Mononuclear cell (primary cell): Measurements from ENCODE around the gene ATP8A1. TPM values are rescaled to one million over a fixed set of nuclear protein-coding genes. Genes with fewer than 3 reads are reported as not detected.

ENCODE experiments used
- H3K27me3 ChIP-seq: 2 replicates; pipeline ENCODE4 v1.6.0; 2011; ENCODE audit warnings: low read length, control low read depth; ENCODE audit not compliant: insufficient read depth
- H3K4me1 ChIP-seq: 2 replicates; pipeline ENCODE4 v1.5.1; 2011; ENCODE audit warnings: mild to moderate bottlenecking, low read length, control low read depth; ENCODE audit not compliant: insufficient read depth
- H3K4me3 ChIP-seq: 2 replicates; pipeline ENCODE4 v1.5.1; 2011; ENCODE audit warnings: mild to moderate bottlenecking, low read length, moderate library complexity
- H3K9me3 ChIP-seq: 2 replicates; pipeline ENCODE4 v1.5.1; 2011; ENCODE audit warnings: low read depth, mild to moderate bottlenecking, control low read depth, low read length
- total RNA-seq: library from RNA; depleted of rRNA; stranded (reverse); fragments of >200 nt; gene quantifications from one replicate; pipeline ENCODE4 v1.2.3, GENCODE V29; 2012

The ATP8A1 gene
- total RNA-seq, 1 donor, result 157 TPM

DNA sequence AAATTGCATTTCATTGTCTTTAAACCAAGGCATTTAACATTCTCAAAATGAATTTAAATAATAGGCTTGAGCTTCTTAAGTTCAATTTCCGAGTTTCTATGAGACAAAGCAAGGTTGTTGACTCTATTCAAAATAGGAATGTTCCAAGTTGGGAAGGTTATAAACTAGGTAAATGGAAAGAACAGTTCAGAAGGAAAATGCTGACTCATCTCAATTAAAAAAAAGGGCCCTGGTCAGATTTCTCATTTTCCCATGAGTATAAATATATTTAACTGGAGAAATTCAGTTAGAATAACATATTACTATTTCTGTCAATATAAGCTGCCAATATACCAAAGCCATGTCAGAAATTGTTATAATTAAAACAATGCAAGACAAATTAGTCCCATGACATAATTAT, 113.8 kb downstream of the ATP8A1 start:
- no peaks in the 10 kb centered on the region for H3K4me1 ChIP-seq
- no peak overlapping the region for H3K4me3 ChIP-seq
- no peaks in the 10 kb centered on the region for H3K27me3 ChIP-seq
- no peaks in the 10 kb centered on the region for H3K9me3 ChIP-seq

DNA sequence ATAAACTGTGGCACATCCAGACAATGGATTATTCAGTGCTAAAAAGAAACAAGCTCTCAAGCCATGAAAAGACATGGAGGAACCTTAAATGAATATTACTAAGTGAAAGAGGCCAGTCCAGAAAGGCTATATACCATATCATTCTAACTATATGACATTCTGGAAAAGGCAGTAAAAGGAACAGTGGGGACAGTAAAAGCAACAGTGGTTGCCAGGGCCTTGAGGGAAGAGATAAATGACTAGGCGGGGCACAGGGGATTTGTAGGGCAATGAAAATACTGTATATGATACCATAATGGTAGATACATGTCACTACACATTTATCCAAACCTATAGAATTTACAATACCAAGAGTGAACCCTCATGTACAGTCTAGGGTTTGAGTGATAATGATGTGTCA, 115.3 kb downstream of the ATP8A1 start:
- H3K9me3 ChIP-seq, result no peaks in the 10 kb centered on the region
- H3K4me1 ChIP-seq, result no peaks in the 10 kb centered on the region
- no peak overlapping the region for H3K4me3 ChIP-seq
- no peaks in the 10 kb centered on the region for H3K27me3 ChIP-seq

DNA sequence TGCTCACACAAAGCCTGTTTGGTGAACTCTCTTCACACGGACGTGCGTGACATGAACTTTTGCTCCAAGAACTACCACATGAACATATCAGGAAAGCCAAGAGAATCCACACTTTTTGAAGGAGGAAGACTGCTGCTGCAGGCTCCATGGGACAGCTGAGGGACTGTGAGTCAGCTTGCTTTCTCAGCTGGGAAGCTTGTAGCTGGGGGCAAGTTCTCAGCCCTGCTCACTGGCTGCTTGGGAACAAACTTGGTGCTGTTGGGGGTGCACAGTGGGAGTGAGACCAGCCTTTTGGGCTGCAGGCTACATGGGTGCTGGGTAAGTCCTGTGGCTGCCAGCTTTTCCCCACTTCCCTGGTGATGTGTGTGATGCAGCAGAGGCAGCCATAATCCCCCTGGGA, 123.9 kb downstream of the ATP8A1 start:
- Histone ChIP-seq H3K4me3 (no peak overlapping the region), H3K9me3 (no peaks in the 10 kb centered on the region), H3K4me1 (no peaks in the 10 kb centered on the region), H3K27me3 (no peaks in the 10 kb centered on the region)

DNA sequence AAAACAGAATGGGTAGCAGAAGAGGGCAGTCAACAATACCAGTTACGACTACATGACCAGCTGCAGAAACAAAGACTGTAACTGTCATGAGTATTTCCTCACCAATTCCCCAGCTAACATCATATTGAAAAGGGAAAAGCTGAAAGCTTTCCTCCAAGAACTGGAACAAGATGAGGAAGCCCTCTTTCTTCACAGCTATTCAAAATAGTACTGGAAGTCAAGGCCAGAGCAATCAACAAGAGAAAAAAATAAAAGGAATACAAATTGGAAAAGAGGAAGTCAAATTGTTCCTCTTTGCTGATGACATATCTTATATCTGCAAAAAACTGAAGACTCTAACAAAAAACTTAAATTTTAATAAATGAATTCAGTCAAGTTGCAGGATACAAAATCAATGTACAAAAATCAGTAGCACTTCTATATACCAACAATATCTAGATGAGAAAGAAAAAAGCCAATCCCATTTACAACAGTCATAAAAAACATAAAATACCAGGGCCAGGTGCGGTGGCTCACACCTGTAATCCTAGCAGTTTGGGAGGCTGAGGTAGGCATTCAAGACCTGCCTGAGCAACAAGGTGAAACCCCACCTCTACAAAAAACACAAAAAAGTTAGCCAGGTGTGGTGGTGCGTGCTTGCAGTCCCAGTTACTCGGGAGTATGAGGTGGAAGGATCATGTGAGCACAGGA, 125.4 kb downstream of the ATP8A1 start:
- Histone ChIP-seq H3K27me3 (no peaks in the 10 kb centered on the region), H3K9me3 (no peaks in the 10 kb centered on the region), H3K4me1 (no peaks in the 10 kb centered on the region), H3K4me3 (no peak overlapping the region)

DNA sequence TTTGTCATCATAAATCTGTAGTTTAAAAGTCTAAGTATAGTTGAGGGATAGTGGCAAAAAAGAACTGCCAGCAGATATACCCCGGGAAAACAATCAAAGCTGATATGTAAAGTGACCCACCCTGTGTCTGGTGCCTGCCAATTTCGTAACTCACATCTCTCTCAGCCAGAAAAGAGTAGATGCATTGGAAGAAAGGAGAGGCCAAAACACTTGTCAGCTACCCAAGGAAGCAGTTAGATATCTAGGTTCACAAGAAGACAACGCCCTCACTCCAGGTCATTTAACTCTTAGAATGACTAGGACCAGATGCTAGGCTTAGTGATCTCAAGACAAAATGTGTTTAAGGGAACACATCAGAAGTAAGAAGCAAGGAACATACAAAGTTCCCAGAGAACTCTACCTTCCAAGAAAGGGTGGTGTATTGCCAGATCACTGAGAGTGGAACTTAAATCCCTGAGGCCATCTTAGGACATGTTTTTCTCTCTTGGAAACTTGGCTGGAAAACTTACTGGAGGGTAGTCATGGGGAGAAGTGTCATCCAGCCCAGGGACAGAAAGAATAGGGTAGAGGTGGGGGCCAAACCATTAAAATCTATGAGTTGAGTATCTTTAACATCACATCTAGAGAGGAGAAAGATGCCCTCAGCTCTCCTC, 133.7 kb downstream of the ATP8A1 start:
- Histone ChIP-seq H3K4me1 (no peaks in the 10 kb centered on the region), H3K27me3 (no peaks in the 10 kb centered on the region), H3K4me3 (no peak overlapping the region)

DNA sequence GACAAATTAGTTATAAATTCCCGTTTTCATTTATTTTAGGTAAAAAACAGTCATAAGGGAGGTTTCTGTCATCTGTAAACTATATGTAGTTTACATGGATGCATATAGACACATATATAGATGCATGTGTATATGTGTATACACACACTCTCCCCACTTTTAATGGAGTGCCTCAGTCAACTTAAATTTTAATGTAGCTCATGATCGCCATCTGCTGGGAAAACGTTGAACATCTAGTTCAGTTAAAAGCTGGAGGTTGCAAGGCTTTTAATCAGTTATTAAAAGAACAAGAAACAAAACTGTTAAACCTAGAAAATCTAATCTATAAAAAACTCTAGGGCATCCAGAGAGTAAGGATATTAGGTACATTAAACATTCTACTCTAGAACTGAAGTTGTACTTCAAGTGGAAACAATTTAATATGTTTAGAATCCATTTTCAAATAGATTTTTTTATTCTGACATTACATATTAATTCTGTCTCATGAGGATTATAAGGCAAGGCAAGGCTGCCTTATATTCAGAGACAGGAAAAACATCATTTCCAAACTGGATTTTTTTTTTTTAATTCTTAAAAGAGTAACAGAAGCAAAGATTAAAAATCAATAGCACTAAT, 137.0 kb downstream of the ATP8A1 start:
- no peak overlapping the region for H3K4me3 ChIP-seq
- no peaks in the 10 kb centered on the region for H3K4me1 ChIP-seq
- H3K27me3 ChIP-seq, result no peaks in the 10 kb centered on the region

More for the DNA sequence above, 133.7 kb downstream of the ATP8A1 start:
- H3K9me3 ChIP-seq, result no peaks in the 10 kb centered on the region

DNA sequence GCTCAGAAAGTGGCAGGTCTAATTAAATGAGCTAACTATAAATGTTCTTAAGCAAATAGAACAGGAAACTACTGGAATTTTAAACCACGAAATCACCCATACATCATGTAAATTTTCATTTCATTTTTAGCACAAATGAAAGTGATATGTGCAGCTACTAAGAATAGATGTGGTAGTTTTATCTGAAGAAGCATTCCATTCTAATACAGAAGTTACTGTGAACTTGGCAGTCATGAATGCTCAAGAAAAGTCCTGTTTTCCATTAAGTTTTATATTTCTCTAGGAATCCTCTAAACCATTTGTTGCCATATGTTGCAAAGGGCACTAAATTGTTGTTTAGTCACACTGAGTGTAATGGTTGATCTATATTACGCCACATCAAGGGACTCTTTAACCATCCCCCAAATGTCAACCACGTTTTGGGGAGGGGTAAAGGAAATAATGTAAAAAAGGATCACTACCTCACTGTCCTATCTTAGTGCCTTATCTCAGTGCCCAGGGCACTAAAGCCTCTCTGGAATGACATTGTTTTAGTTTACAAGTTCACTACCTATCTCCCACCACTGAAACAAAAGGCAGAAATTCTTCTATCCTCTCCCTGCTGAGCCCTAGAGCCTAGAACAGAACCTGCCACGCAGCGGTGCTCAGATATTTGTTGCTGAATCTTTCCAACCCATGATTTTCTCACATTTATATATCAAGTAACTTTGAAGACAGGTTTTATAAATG, 141.6 kb downstream of the ATP8A1 start:
- Histone ChIP-seq H3K27me3 (no peaks in the 10 kb centered on the region), H3K4me3 (no peak overlapping the region), H3K9me3 (no peaks in the 10 kb centered on the region), H3K4me1 (no peaks in the 10 kb centered on the region)

More for the DNA sequence above, 137.0 kb downstream of the ATP8A1 start:
- H3K9me3 ChIP-seq, result no peaks in the 10 kb centered on the region

DNA sequence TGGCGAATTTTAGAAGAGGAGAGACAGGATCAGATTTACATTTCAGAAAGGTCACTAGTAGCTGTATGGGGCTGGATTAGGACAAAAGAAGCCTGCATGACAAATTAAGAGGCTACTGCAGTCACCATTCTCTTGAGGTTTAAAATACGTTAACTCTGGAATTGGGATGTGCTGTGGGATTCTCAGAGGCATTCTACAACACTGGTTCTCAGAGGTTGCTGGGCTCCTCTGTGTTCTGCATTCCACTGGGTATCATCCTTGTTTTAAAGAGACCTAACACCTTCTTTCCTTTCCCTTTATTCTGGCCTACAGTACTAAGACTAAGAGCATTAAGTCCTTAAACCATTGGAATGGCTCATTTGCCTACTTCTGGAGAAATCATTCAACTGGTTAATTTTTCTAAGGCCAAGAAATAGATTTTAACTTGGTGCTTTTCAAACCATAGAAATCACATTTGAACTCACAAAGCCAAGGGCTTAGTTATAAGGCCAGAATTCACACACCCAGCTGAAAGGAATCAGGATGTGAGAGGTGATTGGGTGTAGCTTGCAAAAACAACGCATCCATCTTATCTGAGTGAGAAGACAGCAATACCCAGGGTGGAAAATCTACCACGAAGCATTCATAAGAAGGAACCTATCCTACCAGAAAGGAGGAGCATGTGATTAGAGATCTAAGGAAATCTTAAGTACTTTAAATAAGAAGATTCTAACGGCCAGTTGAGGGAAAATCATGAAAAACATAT, 143.0 kb downstream of the ATP8A1 start:
- H3K27me3 ChIP-seq, result no peaks in the 10 kb centered on the region
- H3K9me3 ChIP-seq, result no peaks in the 10 kb centered on the region
- H3K4me3 ChIP-seq, result no peak overlapping the region
- no peaks in the 10 kb centered on the region for H3K4me1 ChIP-seq

DNA sequence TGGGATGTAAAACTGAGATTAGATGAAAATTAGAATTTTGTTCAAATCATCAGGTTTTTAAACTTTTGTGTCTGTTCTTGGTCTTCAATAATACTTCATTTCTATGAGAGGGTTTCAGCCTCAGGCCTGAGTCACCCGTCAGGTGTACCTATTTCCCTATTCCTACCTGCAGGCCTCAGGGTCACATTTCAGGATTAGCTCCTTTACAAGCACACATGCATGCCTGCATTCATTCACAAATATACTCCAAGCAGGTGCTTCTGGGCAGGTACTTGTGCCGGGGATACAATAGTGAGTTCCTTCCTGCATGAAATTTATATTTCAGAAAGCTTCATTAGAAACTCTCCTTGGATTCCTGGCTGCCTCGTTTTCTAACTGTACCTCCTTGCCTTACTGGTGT, 144.7 kb downstream of the ATP8A1 start:
- H3K4me3 ChIP-seq, result no peak overlapping the region
- H3K4me1 ChIP-seq, result no peaks in the 10 kb centered on the region
- H3K27me3 ChIP-seq, result no peaks in the 10 kb centered on the region
- no peaks in the 10 kb centered on the region for H3K9me3 ChIP-seq

DNA sequence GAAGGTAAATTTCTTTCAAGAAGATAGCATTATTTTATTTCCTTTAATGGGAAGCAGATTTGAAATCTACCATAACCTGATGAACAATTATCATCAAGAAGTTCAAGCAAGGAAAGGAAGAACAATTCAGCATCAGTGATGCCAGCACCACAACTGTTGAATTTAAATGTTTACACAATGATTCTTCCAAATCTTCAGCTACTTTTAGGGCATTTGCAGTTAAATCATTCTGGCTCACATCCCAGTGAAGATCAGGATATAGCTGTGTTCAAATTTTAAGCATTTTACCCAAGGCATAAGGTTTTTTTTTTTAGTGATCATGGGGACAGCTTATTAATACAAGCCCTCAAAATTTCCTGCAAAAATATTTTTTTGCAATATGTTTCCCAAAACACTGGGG, 146.7 kb downstream of the ATP8A1 start:
- no peaks in the 10 kb centered on the region for H3K9me3 ChIP-seq
- H3K27me3 ChIP-seq, result no peaks in the 10 kb centered on the region
- no peak overlapping the region for H3K4me3 ChIP-seq
- no peaks in the 10 kb centered on the region for H3K4me1 ChIP-seq

DNA sequence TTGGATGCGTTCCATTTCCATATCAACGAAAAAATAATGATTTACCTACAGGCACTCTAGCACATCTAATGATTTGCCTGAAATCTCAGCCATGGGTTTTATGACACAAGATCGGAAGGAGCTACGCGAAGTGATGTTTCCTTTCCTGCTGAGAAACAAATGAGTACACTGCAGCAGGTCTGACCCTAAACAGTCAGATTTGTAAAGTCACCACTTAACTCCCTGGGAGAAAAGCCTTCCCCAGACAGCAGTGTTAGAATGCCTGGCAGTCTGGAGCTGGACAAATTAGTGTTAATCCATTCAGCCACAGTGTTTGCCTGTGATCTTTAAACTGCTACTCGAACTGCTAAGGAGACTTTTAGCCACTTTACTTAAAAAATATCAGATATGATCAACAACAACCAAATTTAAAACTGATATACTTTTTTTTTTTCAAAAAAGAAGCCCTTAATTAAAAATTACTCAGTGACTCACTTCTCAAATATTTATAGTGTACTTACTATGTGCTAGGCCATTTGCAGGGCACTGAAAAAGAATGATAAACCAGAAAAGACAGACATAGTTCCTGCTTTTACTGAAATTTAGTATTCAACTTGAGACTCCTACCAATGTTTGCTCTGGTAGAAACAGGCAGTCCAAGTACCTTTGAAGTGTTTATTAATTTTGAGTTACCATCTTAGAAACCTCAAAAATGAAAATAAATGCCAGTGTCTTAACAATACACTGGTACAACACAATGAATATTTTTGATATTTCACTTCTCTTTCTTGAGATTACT, 155.1 kb downstream of the ATP8A1 start:
- no peaks in the 10 kb centered on the region for H3K4me1 ChIP-seq
- H3K9me3 ChIP-seq, result no peaks in the 10 kb centered on the region
- no peaks in the 10 kb centered on the region for H3K27me3 ChIP-seq
- no peak overlapping the region for H3K4me3 ChIP-seq

DNA sequence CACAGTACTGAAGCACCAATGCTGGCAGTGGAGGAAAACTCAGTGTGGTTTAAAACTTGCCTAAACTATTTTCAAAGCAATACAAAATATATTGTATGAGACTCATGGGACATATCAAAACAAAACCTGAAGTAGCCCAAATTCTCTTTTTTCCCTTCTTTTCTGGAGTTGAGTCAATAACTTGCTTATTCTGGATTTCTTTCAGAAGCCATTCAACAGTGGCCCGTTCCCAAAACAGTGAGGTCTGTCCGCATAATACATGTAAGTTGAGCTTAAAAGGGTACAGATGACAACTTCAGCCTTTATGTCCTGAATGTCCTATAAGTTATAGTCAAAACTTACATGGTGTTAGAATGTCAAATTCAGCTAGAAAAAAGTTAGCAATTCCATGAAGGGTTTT, 158.9 kb downstream of the ATP8A1 start:
- Histone ChIP-seq H3K4me1 (no peaks in the 10 kb centered on the region), H3K4me3 (no peak overlapping the region), H3K9me3 (no peaks in the 10 kb centered on the region), H3K27me3 (no peaks in the 10 kb centered on the region)

DNA sequence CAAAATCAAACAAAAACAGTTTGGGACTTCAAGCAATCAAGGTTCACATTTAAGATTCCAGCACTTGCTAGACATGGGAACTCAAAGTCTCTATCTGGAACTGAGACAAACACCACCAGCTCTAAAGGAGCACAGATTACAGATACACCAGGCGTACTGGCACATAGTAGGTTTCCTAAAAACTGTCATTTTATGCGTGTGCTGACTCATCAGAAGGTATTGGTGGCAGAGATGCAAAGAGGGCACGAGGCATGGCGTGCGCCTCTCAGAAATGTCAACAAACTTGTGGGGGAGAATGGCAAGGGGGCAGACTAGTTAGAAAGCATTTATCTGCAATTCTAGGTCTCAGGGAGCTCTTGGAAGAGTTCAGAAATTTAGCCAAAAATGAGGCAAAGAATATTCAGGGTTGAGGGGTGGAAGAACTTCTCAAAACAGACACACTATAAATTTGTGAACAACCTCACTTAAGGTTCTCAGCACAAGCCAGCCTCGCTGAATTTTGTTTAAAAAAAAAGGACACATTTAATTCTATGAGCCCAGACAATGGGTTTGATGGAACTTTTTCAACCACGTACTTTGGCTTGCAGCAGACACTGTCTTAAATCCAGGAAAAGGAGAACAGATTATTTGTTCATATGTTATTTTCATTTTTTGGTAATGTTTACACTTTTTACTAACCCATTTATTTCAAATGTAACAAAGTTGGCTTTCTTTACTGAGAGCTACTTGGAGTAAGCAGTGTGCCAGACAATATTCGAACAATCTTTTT, 159.6 kb downstream of the ATP8A1 start:
- Histone ChIP-seq H3K27me3 (no peaks in the 10 kb centered on the region), H3K4me1 (no peaks in the 10 kb centered on the region), H3K4me3 (no peak overlapping the region), H3K9me3 (no peaks in the 10 kb centered on the region)
